Uterus (tissue), 2 donors: ENCODE measurements around the gene PPL.

ENCODE experiments used
- POLR2A ChIP-seq, 2 donors: fragments of 450-650 bp; IDR thresholded peaks; one replicate each; pipeline ENCODE4 v1.6.1; 2016; ENCODE audit warnings: antibody characterized with exemption in 2 of 2, mild to moderate bottlenecking in 1 of 2, moderate library complexity in 1 of 2
- TF ChIP-seq, protein P1 (sequence below), 4 experiments: fragments of 200-600 bp in 2 of 4; fragments of 450-650 bp in 2 of 4; sonication (generic) in 2 of 4; IDR thresholded peaks; one replicate each; pipeline ENCODE4 v1.5.1; 2016 to 2019; ENCODE audit warnings: antibody characterized with exemption in 4 of 4, mild to moderate bottlenecking in 2 of 4, moderate library complexity in 1 of 4

DNA sequence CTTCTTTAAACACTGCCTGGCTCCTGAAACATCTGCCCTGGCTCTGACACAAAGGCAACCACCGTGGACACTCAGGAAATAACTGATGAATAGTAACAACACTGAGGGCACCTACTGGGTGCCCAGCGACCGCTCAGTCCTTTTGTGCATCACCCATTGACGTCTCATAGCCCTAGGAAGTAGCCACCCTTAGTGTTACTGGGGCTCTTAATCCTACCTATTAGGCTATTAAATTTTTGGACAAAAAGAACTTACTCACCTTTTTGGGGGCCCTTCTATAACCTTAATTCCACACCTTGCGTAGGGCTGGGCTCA, 11.7 kb downstream of the PPL start:
- TF ChIP-seq, protein P1, sequence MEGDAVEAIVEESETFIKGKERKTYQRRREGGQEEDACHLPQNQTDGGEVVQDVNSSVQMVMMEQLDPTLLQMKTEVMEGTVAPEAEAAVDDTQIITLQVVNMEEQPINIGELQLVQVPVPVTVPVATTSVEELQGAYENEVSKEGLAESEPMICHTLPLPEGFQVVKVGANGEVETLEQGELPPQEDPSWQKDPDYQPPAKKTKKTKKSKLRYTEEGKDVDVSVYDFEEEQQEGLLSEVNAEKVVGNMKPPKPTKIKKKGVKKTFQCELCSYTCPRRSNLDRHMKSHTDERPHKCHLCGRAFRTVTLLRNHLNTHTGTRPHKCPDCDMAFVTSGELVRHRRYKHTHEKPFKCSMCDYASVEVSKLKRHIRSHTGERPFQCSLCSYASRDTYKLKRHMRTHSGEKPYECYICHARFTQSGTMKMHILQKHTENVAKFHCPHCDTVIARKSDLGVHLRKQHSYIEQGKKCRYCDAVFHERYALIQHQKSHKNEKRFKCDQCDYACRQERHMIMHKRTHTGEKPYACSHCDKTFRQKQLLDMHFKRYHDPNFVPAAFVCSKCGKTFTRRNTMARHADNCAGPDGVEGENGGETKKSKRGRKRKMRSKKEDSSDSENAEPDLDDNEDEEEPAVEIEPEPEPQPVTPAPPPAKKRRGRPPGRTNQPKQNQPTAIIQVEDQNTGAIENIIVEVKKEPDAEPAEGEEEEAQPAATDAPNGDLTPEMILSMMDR (IDR thresholded peaks at IDR 0.05): no peak
- no peak for TF ChIP-seq POLR2A (IDR thresholded peaks at IDR 0.05)
